ENCODE data around the gene DGKI.

Gene DGKI

GRCh38 chr7:137846827-137847567 is at the start of gene DGKI:
Gene DGKI, minus strand, starts transcription at chr7:137846974.
- DNase-seq, result peak; percentile 15 to 23

GRCh38 chr7:137895301-137896221 is 48.8 kb upstream of the DGKI start:
- DNase-seq, result peak in 1 of 2 experiments; percentile 41

DNA sequence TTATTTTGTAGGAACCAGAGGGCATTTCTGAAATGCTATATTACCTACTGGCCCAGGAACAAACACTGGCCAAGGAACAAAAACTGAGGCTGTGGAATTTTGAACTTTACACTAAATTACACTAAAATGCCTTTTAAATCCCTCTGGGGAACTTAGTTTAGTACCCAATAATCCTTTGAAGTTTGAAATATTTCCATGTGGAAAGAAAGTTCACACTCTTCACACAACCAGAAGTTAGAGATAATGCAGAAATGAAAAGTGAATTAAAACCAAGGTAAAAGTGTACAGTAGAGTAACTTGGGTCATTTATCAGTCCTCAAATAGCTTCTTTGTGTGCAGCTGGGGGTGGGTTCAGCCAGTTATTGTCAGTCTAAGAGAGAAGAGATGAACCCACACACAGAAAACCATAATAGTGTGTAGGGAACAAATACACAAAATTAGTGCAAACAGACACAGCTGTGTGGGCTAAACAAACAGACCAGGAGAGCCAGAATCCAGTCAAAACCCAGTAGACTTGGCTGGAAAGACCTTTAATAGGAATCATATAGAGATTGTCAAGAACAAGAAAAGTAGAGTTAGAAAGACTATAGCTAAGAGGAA is 46.5 kb upstream of the DGKI start:
- DNase-seq, result no peak

DNA sequence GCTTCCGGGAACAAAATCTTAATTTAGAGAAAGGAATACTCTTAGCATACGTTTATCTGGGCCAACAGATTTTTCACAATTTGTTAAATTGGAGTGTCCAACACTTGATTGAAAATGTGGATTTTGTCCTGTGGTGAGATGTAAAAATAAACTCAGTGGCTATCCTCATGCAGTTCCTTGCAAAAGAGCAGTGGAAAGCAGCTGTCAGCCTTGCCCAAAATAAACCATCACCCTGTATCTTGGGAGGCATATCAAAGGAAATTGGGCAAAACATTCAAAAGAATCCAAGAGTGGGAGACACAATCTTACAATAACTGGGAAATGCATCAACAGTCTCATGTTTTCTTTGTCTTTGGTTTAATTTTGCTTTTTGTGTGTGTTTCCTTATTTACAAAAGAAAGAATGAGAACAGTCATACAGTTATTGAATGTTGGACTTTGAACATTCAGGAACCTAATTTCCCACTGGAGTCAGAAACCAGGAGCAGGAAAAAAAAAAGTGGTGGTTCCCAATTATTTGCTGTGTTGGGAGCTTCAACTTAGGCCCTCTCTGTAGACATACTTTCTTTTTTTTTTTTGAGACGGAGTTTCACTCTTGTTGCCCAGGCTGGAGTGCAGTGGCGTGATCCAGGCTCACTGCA is 44.4 kb upstream of the DGKI start:
- no peak for DNase-seq

DNA sequence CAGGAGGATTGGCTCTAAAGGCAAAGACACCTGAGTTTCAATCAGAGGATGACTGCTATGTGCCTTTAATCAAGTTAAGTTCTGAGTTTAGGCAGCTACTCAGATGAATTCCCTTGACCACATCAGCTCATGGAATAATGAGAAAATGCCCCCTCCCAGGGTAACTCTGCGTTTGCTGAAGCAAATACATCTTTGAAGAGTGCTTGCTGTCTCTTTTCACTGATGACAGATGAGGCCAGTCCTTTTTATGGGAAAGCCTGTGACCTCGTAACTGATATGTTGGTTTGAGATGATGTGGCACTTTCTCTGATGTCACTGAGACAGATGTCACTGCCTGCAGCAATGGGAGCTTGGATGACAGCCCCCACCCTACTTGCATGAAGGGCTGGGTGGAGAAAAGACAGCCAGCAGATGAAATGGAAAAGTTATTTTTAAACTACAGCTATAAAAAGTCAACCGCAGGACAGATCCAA is 43.7 kb upstream of the DGKI start:
- DNase-seq, result no peak

DNA sequence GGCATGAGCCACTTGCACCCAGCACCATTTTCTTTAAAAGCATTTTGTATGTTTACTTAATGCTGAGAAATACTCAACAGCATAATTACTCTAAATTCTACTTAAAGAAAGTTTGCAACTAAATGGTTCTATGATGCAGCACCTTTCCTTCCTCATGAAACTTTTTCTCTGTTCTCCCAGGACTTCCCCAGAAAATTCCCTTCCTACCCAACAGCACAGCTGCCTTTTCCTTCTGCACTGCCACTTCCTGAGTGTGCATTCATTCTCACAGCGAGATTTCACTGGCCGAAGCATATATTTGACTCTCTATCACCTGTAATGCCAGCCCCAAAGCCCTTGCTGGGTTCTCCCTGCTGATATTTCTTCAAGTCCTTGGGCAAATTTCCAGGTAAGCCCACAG is 41.5 kb upstream of the DGKI start:
- no peak for DNase-seq

- no peak for DNase-seq
Measured at GRCh38 chr7:137886746-137887145, 40.0 kb upstream of the DGKI start.

- no peak for DNase-seq
Measured at GRCh38 chr7:137886281-137886680, 39.5 kb upstream of the DGKI start.

DNA sequence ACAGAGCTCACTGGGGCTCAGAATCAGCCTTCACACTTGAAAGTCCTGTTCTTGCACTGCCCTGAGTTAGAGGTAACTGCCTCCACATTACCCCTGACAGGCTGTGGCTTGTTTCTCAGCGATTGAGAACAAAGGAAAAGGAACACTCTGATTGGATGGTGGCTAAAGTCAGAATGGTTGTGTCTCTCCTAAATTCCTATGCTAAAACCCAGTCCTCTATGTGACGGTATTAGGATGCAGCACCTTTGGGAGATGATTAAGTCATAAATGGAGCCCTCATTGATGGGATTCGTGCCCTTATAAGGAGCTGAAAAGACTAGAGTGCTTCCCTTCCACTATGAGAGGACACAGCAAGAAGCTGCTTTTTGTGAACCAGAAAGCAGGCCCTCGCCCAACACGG is 38.9 kb upstream of the DGKI start:
- DNase-seq, result no peak

- no peak for DNase-seq
Measured at GRCh38 chr7:137882806-137883205, 36.0 kb upstream of the DGKI start.

DNA sequence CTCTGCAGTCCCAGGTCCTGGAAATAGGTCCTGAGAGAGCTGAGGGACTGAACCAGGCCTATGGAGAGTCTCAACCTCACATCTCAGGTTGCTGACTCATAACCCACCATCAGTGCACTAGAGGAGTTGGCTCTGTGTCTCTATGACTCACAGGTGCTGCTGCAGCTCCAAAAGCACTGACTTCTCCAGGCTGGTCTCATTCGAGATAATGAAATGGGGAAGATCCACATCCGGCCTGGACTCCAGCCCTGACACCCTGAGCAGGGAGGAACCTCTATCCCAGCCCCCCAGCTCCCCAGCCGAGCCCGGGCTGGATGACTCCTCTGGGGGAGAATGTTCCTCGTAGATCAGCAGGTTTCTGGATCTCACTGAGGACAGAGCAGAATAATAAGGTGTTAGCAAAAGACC is 35.5 kb upstream of the DGKI start:
- DNase-seq, result peak in 1 of 2 experiments; percentile 35

GRCh38 chr7:137881607-137882260 is 35.0 kb upstream of the DGKI start:
- no peak for DNase-seq

DNA sequence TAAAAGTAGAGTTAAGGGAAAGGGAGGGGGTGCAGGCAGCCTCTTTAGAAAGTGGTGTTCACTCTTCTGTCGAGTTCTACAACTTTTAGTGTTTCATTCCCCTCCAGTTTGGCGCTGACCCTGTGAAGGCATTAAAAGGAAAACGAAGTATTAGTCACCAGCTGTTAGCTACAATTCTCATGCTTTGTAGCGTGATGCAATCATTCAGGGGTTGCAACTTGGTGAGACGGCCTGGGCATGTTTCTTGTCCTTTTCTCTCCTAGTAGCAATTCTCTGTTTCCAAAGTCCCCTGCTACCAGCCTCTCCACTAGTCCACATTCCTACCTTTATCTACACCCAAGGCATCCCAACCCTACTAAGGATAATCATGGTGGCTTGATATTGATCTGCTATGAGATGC is 33.7 kb upstream of the DGKI start:
- no peak for DNase-seq

GRCh38 chr7:137879357-137880158 is 32.8 kb upstream of the DGKI start:
- DNase-seq, result peak in 1 of 2 experiments; percentile 30

GRCh38 chr7:137878333-137878961 is 31.7 kb upstream of the DGKI start:
- DNase-seq, result no peak

DNA sequence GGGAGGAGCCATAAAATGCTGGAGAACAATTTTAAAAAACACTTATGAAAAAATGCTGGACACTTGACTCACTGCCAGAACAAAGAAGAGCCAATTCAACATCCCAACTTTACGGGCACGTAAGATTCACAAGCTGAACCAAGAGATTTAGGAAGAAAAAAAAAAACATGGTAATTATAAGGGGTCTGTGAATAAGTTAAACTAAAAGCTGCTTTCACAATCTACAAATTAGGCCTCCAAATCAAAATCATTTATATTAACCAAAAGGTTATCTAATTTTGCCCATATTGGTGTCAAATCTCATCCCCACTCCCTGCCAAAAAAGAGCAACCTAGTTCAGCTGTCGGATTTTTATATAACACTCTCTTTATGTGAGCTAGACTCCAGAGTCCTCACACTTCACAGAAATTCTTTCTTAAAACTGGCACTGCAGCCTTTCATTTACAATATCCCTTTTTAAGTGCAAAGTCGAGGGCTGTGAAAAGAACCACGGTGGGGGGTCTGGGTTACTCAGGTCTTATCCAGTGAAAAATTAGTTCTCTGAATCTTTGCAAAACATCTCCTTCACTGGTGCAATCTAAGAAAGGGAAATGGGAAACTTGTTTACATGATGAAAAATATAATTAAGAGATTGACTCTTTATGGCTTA is 30.4 kb upstream of the DGKI start:
- no peak for DNase-seq

- no peak for DNase-seq
Measured at GRCh38 chr7:137875746-137876145, 29.0 kb upstream of the DGKI start.

- no peak for DNase-seq
Measured at GRCh38 chr7:137873979-137874777, 27.4 kb upstream of the DGKI start.

- peak; percentile 33 to 51 for DNase-seq
Measured at GRCh38 chr7:137873524-137873923, 26.8 kb upstream of the DGKI start.

All from activated CD4-positive, alpha-beta T cell treated with anti-CD3 and anti-CD28 coated beads, Interleukin-2, amount 50 U/mL, for 48 hours (primary cell).